Activated CD8-positive, alpha-beta memory T cell treated with anti-CD3 and anti-CD28 coated beads, Interleukin-2, amount 50 U/mL, for 24 hours (primary cell): ENCODE measurements around the gene ZNF205.

ENCODE experiments used
- DNase-seq: peaks from one replicate; pipeline ENCODE4 v3.0.0-alpha.2; 2020; ENCODE audit errors: extremely low read depth

Gene ZNF205

GRCh38 chr16:3084969-3085670 lies 27.3 kb upstream of the ZNF205 start:
- no peak for DNase-seq

DNA sequence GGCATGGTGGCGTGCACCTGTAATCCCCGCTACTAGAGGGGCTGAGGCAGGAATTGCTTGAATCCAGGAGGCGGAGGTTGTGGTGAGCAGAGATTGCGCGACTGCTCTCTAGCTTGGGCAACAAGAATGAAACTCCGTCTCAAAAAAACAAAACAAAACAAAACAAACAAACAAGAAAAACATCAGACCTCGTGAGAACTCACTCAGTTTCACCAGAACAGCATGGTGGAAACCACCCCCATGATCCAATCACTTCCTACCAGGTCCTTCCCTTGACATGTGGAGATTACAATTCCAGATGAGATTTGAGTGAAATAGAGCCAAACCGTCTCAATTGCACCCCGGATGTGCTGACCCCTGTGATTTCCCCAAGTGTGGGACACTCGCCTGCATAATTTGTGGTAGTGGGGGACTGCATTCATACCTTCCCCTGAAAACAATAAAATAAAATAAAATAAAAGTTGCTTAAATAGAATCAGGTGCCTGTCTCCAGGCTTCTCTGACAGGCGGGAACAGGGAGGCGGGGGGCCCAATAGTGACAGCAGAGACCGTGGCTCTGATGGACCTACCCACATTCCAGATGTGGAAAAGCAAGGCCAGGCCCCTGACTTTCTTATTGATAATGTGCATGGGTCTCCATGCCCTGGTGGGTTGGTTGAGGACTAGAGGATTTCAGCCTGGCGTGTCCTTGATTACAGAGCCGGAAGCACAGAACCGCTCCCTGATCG lies 26.4 kb upstream of the ZNF205 start:
- DNase-seq, result no peak

- DNase-seq, result no peak
Measured at GRCh38 chr16:3086596-3087242, 25.7 kb upstream of the ZNF205 start.

DNA sequence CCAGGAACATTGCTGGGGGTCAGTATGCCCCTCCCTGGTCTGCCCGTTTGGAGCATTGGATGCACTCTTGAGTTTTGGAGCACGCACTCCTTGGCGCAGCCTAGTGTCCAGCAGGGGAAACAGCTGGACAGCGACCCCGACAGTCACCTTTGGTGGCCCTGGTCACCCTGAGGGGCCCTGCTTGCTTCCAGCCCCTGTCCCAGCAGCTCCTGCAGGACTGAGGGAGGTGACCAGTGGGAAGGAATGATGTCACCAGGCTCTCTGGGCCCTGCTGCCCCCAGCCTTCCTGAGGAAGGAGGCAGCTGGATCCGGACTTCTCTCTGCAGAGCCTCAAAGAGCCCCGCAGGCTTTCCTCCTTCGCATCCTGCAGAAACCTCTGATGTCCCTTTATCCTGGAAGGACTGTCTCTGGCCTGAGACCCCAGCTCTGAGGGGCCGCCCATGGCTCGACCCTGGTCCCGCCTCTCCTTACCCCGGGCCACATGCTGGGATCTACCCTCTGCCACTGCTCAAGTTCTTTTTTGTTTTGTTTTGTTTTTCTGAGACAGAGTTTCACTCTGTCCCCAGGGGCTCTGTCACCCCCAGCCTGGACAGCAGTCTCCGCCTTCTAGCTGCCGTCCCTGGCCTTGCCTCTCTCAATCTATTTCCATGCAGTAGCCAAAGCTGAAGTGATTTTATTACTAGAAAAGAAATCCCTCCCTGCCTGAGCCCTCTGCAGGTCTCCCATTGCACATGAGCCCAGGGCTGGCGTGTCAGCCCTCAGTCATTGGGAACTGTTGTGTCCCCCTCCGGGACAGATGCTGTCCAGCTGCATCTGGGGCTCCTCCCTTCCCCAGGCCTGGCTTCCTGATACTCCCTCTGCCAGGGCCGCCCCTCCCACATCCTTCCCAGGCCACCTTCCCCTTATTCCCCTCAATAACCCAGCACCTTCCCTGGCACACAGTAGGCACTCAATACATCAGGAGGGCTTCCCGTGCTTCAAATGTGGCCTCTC lies 24.8 kb upstream of the ZNF205 start:
- DNase-seq, result no peak

GRCh38 chr16:3088450-3088849 lies 23.9 kb upstream of the ZNF205 start:
- no peak for DNase-seq

DNA sequence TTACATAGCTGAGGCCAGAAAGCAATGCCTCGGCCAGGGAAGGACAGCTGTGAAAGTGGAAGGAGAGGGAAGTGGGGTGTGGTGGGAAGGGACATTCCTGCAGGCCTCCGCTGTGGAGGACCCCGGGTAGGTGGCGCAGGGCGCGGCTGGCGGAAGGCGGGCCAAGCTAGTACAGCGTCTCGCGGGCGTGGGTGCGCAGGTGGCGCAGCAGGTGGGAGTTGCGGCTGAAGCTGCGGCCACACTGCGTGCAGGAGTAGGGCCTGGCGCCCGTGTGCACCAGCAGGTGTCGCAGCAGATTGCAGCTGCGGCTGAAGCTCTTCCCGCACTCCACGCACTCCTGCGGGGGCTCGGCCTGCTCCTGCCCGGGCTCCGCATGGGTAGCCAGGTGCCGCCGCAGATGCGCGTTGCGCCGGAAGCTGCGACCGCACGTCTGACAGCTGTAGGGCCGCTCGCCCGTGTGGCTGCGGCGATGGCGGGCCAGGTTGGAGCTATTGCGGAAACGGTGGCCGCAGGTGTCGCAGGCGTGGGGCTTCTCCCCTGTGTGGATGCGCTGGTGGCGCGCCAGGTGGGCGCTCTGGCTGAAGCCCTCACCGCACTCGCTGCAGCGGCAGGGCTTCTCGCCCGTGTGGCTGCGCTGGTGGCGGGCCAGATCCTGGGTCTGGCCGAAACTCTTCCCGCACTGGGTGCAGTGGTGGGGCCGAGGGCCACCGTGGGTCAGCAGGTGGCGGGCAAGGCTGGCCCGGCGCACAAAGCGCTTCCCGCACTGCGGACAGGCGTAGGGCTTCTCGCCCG lies 23.3 kb upstream of the ZNF205 start:
- DNase-seq, result no peak

DNA sequence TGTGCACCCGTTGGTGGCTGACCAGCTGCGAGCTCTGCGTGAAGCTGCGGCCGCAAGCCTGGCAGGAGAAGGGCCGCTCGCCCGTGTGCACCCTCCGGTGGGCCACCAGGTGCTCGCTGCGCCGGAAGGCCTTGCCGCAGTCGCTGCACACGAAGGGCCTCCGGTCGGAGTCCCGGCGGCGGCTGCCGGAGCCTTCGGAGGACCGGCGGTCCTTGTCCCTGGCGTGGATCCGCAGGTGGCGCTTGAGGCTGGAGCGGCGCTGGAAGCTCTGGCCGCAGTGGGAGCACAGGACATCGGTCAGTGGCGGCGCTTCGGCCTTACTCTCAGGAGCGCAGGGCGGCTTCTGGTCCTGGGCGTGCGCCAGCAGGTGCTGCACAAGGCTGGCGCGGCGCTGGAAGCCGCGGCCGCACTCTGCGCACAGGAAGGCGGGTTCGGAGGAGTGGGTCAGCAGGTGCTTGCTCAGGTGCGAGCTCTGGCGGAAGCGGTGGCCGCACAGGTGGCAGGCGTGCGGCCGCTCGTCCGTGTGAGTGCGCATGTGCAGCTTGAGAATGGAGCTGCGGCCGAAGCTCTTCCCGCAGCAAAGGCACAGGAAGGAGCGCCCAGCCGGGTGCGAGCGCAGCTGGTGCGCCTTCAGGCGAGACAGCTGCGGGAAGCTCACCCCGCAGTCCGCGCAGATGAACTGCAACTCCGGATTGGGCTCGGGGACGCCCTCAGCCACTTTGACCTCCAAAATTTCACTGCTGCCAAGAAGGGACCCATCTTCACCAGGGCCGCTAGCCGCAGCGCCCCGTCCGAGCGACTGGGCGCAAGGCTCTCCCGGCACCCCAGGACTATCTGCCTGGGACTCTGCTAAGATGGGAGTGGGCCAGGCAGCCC lies 22.4 kb upstream of the ZNF205 start:
- no peak for DNase-seq

- DNase-seq, result no peak
Measured at GRCh38 chr16:3091551-3091950, 20.8 kb upstream of the ZNF205 start.

DNA sequence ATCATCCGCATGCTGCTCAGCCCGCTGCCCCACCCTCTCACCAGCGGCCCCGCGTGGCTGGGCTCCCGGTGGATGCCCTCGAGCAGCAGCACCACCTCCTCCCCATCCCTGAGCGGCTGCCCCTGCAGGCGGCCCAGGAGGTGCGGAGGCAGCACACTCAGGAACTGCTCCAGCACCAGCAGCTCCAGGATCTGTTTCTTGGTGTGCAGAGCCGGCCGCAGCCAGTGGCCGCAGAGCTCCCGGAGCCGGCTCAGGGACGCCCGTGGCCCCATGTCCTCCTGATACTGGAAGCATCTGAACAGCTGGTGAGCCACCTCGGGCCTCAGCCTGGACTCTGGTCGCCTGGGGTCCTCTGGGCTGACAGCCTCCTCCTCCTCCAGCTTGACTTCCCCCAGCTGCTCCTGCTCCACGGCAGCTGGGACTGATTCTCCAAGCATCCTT lies 19.9 kb upstream of the ZNF205 start:
- DNase-seq, result no peak

DNA sequence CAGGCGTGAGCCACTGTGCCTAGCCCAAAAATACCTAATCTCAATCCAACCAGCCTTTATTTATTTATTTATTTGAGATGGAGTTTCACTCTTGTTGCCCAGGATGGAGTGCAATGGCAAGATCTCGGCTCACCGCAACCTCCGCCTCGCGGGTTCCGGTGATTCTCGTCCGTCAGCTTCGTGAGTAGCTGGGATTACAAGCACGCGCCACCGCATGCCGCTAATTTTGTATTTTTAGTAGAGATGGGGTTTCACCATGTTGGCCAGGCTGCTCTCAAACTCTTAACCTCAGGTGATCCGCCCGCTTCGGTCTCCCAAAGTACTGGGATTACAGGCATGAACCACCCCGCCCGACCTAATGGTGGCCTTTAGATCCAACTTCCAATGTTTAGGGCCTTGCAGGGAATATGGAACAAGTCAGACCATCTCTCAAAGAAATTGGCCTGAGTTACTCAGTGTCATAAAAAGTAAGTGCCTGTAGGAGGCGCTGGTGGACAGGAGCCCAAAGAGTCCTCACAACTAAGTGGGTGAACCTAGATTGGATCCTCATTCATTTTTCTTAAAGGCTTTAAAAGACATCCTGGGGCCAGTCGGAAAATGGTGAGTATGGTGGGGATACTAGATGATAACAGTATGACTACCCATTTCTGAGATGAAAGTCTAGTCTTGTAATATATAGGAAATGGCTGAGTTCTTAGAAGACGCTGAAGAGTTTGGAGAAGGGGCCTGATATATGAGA lies 17.9 kb upstream of the ZNF205 start:
- DNase-seq, result no peak

DNA sequence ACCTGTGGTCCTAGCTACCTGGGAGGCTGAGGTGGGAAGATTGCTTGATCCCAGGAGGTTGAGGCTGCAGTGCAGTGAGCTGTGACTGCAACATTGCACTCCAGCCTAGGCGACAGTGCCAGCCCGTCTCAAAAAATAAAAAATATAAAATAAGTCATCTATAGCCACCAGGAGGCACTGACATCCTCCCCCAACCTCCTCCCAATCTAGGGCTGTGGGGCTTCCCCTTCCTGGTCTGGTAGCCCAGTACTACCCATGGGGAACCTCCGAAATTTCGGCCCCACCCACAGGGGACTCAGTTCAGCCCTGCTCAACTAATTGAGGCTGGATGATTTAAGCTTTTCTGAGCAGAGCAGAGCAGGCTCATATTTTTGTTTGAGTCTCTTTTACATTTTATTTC lies 16.5 kb upstream of the ZNF205 start:
- peak; percentile 26 for DNase-seq

DNA sequence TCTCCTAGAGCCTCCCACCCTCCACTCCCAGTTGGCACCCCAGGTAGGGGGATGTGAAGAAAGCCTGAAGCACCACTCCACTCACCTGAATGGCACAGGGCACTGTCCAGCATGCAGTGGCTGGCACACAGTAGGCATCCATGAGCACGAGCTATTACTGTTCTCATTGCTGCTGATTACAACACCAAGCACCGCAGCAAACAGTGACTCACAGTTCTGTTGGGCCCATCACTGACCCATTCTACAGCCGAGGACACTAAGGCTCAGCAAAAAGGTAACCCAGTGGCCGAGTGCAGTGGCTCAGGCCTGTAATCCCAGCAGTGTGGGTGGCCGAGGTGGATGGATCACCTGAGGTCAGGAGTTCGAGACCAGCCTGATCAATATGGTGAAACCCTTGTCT lies 16.0 kb upstream of the ZNF205 start:
- DNase-seq, result no peak

- DNase-seq, result no peak
Measured at GRCh38 chr16:3097266-3097665, 15.1 kb upstream of the ZNF205 start.

DNA sequence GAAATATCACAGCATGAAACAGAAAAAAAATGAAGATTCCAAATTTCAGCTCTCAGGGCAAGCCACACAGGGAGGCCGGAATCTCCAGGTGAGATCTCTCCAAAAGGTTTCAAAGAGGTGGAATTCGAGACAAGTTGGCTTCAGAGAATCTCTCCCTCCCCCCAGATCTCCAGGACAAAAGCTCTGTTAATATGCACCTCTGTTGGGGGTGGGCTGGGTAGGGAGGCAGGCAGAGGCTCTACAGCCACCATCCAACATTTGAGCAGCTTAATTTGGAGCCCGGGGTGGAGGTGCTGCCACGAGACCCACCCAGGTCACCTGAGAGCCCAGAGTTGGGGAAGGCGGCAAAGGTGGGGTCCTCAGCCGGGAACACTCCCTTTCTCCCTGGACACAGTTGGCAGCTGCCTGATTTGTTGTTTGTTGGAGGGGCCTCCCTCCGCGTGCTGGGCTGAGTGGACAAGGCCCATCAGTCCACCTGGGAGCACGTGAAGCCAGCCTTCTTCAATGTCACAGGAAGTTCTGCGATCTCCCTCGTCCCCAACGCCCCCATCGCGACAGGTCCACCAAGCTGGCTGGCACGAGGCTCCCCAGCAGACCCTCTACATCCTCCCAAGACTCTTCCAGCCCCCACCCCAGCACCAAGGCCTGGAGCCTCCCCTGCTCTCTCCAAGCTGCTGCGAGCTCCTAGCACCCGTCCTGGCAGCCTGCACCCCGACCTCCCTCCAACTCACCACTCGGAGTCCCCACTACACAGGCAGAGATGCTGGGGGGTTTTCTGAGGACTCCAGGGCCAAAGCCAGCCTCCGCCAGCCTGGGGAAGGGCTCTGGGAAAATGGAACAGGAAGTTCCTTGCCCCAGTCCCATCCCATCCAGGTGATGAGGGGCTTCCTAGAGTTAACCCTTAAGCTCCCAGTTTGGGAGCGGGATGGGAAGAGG lies 13.7 kb upstream of the ZNF205 start, which contains the start of gene ZSCAN10:
Gene ZSCAN10 (minus strand): TSS at position 836 of the 936 bp plus-strand sequence. CDS start 6,357 bp downstream, outside the sequence.
- no peak for DNase-seq

GRCh38 chr16:3099395-3099731 lies 13.0 kb upstream of the ZNF205 start:
- no peak for DNase-seq

DNA sequence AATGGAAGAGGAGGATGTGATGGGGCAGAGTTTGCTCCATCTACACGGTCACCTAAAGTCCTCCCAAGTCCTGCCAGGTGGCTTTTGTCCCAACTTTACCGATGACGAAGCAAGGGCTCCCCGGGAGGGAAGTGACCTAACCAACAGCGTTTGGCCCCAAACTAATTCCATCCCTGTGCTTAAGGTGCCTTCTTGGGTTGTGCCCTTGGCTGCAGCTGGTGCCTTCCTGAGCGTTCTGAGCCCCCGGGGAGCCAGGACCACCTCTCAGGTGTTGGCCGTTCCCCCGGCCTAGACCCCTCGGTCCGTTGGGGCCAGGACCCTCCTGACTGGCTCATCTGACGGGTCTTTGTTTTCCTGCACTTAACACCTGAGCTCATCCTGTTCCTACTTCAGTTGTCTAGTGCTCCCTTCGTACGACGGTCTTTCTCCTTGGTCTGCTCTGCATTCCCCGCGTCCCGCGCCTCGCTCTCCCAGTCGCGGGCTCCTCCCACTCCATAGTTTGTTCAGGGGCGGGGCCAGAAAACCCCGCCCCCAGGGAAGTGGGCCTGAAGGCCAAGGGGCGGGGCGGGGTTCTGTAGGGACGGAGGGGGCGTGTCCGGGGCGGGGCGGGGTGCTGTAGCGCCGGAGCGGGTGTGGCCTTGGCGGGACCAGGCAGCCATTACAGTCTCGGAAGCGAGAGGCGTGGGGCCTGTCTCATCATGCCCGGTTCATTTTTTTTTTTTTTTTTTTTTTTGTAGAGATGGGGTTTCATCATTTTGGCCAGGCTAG lies 12.5 kb upstream of the ZNF205 start:
- peak; percentile 81 for DNase-seq
